Measurements from ENCODE around the gene ERICH6.

DNA sequence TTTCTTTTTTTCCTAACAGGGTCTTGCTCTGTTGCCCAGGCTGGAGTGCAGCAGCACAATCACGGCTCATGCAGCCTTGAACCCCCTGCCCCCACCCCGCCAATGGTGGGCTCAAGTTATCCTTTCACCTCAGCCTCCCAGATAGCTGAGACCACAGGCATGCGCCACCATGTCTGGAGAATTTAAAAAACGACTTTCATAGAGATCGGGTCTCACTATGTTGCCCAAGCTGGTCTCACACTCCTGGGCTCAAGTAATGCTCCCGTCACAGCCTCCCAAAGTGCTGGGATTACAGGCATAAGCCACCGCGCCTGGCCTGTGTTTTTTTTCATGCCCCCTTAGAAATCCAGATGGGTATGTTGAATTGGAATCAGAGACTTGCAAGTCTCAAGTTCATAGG is 40.3 kb downstream of the ERICH6 start:
- TF ChIP-seq, protein P1, sequence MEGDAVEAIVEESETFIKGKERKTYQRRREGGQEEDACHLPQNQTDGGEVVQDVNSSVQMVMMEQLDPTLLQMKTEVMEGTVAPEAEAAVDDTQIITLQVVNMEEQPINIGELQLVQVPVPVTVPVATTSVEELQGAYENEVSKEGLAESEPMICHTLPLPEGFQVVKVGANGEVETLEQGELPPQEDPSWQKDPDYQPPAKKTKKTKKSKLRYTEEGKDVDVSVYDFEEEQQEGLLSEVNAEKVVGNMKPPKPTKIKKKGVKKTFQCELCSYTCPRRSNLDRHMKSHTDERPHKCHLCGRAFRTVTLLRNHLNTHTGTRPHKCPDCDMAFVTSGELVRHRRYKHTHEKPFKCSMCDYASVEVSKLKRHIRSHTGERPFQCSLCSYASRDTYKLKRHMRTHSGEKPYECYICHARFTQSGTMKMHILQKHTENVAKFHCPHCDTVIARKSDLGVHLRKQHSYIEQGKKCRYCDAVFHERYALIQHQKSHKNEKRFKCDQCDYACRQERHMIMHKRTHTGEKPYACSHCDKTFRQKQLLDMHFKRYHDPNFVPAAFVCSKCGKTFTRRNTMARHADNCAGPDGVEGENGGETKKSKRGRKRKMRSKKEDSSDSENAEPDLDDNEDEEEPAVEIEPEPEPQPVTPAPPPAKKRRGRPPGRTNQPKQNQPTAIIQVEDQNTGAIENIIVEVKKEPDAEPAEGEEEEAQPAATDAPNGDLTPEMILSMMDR (conservative IDR thresholded peaks at IDR 0.05 in 1 of 2, IDR thresholded peaks at IDR 0.05 in 1 of 2; ENCODE audit: extremely low read depth in 1 of 2, insufficient read depth in 1 of 2, low read depth in 1 of 2, low read length in 2 of 2), result no peak
- TF ChIP-seq EZH2 (IDR thresholded peaks at IDR 0.05; ENCODE audit: borderline replicate concordance, low read length), result no peak

Measured in mammary epithelial cell (primary cell).